Measurements from ENCODE around the gene BBIP1.
"Not testable (repeated sequence)": the region's sequence is repeated elsewhere in the genome, so short reads cannot be mapped to it uniquely, and the experiment has no call there.

Gene BBIP1

GRCh38 chr10:110881905-110882304, 37.1 kb downstream of the BBIP1 start:
- DNase-seq, result no peak

GRCh38 chr10:110881247-110881646, 37.7 kb downstream of the BBIP1 start:
- no peak for DNase-seq

GRCh38 chr10:110880012-110880411, 39.0 kb downstream of the BBIP1 start:
- no peak for DNase-seq

- no peak for DNase-seq
Measured at GRCh38 chr10:110876788-110877187, 42.2 kb downstream of the BBIP1 start.

GRCh38 chr10:110876000-110876399, 43.0 kb downstream of the BBIP1 start:
- no peak for DNase-seq

- no peak for DNase-seq
Measured at GRCh38 chr10:110873951-110874350, 45.0 kb downstream of the BBIP1 start.

GRCh38 chr10:110872984-110873923, 45.7 kb downstream of the BBIP1 start:
- DNase-seq, result peak; percentile 43

- DNase-seq, result peak; percentile 71
Measured at GRCh38 chr10:110872145-110872983, 46.6 kb downstream of the BBIP1 start.

- peak; percentile 87 for DNase-seq
Measured at GRCh38 chr10:110871298-110872084, 47.5 kb downstream of the BBIP1 start, which contains the start of gene PDCD4. Gene PDCD4, plus strand, starts transcription at chr10:110871928. Its CDS starts 4,100 bp downstream, at chr10:110876028.

- no peak for DNase-seq
Measured at GRCh38 chr10:110870823-110871297, 48.1 kb downstream of the BBIP1 start.

- DNase-seq, result no peak
Measured at GRCh38 chr10:110868981-110869380, 50.0 kb downstream of the BBIP1 start.

GRCh38 chr10:110867807-110868465, 51.0 kb downstream of the BBIP1 start:
- DNase-seq, result no peak

- DNase-seq, result not testable (repeated sequence)
Measured at GRCh38 chr10:110867011-110867806, 51.8 kb downstream of the BBIP1 start.

GRCh38 chr10:110865809-110866482, 53.0 kb downstream of the BBIP1 start:
- DNase-seq, result no peak

GRCh38 chr10:110865186-110865808, 53.7 kb downstream of the BBIP1 start:
- DNase-seq, result no peak

- no peak for DNase-seq
Measured at GRCh38 chr10:110864662-110865140, 54.3 kb downstream of the BBIP1 start.

GRCh38 chr10:110863956-110864355, 55.0 kb downstream of the BBIP1 start:
- DNase-seq, result no peak

GRCh38 chr10:110863361-110863760, 55.6 kb downstream of the BBIP1 start:
- no peak for DNase-seq

- DNase-seq, result no peak
Measured at GRCh38 chr10:110862961-110863360, 56.0 kb downstream of the BBIP1 start.
